HG02981 (cell line): ENCODE results near the gene RTEL1.
"Not testable (repeated sequence)": the region's sequence is repeated elsewhere in the genome, so short reads cannot be mapped to it uniquely, and the experiment has no call there.

Experiments
- ATAC-seq: cut with Tn5 transposase; IDR thresholded peaks from one replicate; pipeline ENCODE4 v1.9.1; 2021; ENCODE audit warnings: mild to moderate bottlenecking, moderate library complexity; ENCODE audit not compliant: unreplicated experiment

RTEL1 gene

DNA sequence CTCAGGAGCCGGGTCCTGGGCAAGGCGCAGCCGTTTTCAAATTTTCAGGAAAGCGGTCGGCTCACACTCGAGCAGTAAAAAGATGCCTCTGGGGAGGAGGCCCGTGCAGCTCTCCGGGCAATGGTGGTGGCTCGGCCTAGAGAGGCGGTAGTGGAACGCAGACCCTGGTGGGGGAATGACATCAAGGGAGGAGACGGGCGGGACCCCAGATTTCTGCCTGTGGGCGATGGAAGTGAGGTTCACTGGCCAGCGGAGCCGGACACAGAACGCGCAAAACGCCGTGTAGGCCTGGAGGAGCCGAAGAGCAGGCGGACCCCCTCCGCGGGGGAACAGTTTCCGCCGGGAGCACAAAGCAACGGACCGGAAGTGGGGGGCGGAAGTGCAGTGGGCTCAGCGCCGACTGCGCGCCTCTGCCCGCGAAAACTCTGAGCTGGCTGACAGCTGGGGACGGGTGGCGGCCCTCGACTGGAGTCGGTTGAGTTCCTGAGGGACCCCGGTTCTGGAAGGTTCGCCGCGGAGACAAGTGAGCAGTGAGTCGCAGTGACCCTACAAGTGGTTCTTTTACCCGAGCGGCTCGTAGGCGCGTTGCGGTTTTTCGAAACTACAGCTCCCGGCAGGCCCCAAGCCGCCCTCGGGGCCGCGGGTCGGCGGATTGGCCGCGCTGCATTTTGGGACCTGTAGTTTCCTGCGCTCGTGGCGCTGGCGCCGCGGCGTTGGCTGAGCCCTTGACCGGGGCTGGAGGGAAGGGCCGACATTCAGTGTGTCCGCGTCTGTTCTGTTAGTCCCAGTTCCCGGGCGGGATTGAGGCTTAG is at the start of gene RTEL1:
RTEL1 (plus strand) TSS at position 376 of the 812 bp plus-strand sequence. CDS start 1,091 bp downstream, outside the sequence.
- peak; percentile 81 for ATAC-seq

DNA sequence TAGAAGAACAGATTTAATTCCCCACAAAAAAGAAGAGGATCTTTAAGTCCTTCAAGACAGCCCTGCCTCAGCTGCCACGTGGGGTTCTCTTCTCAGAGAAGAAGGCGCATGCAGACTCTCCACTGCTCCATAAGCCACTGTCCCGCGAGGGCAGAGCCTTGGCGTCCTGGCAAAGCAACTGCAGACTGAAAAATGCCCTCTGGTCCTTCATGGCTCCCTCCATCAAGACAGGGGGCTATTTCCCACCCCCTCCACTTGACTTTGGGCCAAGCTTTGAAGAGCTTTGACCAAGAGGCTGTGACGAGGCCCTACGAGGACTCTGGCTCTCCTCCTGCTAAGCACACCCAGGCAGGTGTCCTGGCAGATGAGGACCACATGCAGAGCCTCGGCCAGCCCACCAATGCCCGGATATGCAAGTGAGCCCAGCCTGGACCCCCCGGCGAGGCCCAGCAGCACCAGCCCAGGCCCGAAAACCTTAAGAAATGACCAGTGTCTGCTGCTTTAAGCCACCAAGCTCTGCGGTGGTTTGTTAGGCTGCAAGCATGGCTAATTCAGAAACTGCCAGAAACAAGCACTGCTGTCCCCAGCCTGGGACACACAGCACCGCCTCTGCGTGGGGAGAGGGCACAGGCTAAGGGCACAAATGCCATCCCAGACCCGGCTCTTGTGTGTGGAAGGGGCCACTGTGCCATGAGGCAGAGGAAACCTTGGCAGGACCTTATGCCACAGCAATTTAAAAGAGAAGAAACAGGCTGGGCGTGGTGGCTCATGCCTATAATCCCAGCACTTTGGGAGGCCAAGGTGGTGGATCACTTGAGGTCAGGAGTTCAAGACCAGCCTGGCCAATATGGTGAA is 47.3 kb upstream of the RTEL1 start:
- ATAC-seq = no peak

DNA sequence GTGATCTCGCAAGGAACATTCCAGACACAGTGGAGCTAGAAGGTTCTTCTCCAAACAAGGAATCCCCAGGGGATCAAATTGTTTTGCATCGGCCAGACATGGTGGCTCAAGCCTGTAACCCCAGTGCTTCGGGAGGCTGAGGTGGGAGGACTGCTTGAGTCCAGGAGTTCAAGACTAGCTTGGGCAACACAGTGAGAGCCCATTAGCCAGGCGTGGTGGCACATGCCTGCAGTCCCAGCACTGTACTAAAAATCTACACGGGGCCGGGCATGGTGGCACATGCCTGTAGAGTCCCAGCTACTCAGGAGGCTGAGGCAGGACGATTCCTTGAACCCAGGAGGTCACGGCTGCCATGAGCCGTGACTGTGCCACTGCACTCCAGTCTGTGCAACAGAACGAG is 46.5 kb upstream of the RTEL1 start:
- no peak for ATAC-seq

- no peak for ATAC-seq
Measured at GRCh38 chr20:63612276-63612931, 45.7 kb upstream of the RTEL1 start.

- not testable (repeated sequence) for ATAC-seq
Measured at GRCh38 chr20:63613863-63614594, 44.1 kb upstream of the RTEL1 start.

DNA sequence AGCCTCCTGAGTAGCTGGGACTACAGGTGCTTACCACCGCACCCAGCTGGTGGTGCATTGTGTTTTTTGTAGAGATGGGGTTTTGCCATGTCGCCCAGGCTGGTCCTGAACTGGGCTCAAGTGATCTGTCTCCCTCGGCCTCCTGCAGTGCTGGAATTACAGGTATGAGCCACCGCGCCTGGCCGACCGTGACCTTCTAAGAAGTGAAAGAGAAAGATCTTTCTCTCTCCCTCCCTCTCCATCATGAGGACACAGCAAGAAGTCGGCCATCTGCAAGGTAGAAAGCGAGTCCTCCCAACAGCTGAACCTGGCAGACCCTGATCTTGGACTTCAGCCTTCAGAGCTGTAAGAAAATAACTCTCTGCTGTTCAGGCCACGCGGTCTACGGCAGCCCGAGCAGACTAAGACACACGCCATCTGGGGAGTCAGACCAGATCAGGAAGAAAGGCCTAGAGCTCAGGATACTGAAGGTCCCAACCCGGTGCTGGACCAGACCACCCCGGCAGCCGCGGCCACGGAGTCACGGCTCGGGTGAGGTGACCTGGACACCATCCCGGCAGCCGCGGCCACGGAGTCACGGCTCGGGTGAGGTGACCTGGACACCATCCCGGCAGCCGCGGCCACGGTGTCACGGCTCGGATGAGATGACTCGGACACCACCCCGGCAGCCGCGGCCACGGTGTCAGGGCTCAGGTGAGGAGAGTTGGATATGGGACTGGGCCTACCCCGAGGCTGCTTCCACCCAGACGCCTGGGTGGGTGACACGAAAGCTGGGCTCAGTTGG is 40.8 kb upstream of the RTEL1 start:
- ATAC-seq = no peak

DNA sequence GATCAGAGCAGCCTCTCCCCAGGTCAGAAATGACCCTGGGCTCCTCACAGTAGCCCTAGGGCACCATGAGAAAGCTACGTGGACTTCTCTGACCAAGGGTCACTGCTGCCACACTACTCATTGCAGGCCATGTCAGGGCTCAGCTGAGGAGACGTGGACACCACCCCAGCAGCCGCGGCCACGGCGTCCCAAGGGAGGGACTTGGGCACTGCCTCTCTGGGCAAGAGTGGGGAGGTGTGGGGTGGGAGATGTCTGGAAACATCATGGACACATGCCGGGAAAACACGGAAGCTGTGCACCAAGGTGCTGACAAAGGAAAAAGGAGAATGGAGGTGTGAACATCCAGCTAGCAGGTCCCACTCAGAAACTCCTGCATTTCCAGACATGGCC is 40.2 kb upstream of the RTEL1 start:
- no peak for ATAC-seq

DNA sequence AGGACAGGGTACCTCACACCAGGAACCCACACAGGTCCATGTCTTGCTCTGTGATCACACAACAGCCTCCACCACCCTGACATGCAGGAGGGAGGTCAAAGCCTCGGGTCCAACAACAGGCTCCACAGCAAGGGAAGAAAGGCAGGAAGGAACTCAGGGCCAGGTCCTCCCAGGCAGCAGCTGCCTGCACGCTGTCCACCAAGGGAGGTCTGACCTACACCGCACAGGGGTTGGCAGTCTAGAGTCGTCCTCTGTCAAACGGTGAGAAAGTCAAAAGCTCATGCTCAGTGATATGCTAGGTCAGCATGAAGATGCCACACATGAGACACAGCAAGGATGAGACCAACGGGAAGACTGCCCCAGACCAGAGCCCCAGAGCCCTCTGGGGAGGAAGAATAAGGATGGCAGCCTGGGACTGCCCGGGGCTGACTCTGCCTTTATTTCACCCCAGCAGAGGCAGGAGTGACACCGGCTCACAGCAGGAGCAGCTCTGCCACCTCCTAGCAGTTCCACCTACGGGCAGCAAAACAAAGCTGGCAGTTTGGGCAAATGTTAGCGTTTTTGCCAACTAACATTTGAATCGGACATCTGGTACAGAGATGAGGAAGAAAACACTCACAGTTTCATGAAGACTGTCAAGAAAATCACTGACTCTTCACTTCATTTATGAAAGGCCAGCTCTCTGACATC is 39.7 kb upstream of the RTEL1 start:
- no peak for ATAC-seq

- ATAC-seq = no peak
Measured at GRCh38 chr20:63619086-63619485, 39.0 kb upstream of the RTEL1 start.

DNA sequence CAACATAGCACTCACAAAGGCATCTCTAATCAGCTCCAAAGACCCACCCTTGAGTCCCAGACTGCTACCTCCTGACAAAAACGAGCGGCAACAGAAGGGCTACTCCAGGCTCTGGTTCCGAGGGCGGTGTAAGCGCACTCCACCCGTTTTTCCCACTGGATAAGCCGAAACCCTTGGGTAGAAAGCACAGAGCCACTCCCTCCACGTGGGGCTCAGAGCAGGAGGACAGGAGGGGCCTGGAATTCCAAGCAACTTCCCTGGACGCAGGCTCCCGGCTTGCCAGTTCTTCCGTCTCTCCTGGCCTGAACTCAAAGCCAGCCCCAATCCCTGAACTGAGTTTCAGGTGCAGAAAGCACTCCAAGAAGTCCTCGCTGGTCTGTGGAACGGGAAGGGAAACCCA is 38.6 kb upstream of the RTEL1 start:
- ATAC-seq = no peak

DNA sequence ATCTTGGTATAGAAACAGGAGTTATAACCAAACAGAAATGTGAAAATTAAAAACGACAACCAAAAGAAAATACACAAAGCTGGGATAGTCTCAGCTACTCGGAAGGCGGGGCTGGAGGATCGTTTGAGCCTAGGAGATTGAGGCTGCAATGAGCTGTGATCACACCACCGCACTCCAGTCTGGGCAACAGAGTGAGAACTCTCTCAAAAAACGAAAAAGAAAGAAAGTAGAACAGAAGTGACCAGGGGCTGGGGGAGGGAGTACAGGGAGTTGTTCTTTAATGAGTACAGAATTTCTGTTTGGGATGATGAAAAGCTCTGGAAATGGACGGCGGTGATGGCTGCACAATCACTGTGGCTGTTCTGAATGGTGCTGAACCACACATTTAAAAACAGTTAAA is 37.1 kb upstream of the RTEL1 start:
- ATAC-seq = no peak

GRCh38 chr20:63622096-63622495 is 36.0 kb upstream of the RTEL1 start:
- no peak for ATAC-seq

GRCh38 chr20:63622732-63623131 is 35.4 kb upstream of the RTEL1 start:
- no peak for ATAC-seq

DNA sequence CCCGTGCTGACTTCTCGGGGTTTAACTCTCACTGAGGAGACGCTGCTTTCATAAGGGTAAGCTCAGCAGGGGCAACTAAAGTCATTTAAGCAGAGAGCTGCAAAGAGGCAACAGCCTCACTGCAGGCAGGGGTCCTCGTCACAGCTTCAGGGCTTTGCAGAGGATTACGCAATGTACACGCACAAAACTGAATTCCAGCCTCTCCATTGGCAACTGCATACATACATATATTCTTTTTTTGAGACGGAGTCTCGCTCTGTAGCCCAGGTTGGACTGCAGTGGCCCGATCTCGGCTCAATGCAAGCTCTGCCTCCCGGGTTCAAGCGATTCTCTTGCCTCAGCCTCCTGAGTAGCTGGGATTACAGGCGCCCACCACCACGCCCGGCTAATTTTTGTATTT is 33.6 kb upstream of the RTEL1 start:
- ATAC-seq = no peak

- ATAC-seq = no peak
Measured at GRCh38 chr20:63625771-63626423, 32.2 kb upstream of the RTEL1 start.

- peak; percentile 35 for ATAC-seq
Measured at GRCh38 chr20:63626424-63627128, 31.5 kb upstream of the RTEL1 start, which contains the start of gene GMEB2. TSS of gene GMEB2 (minus strand) at chr20:63627101. CDS start at chr20:63619397, 7,704 bp downstream.

DNA sequence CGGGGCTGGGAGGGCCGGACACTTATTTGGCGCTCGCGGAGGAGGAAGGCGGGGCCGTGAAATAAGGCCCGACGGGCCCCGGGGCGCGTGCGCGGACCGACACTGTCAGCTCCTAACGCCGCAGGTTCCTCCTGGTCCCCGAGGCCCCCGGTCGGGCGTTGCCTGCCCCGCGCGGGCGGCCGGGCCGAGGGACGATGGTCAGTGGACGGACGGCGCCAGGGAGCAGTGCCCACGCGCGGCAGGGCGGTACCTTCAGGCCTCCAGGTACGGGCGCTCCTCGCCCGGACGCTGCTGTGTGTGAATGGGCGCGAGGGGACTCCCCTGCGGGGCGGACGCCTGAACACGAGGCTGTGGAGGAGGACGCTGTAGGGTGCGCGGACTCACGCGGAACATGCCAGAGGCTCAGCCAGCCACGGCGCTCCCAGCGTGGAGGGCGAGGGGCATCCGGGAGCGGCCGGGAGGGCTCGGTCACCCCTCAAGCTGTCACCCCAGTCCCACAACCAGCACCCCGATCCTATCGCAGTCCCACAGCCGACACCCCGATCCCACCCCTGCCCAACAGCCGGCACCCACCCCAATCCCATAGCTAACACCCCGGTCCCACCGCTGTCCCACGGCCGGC is 30.9 kb upstream of the RTEL1 start:
- ATAC-seq = peak; percentile 74

GRCh38 chr20:63627751-63628245 is 30.3 kb upstream of the RTEL1 start:
- ATAC-seq = no peak
